AG10803 (cell line): ENCODE measurements around the gene MS4A7.

Source experiments
- DNase-seq: peaks from one replicate; pipeline ENCODE4 v3.0.0; 2010; ENCODE audit warnings: low read depth
- H3K4me3 ChIP-seq: 2 replicates; pipeline ENCODE4 v1.5.1; 2011; ENCODE audit warnings: mild to moderate bottlenecking, low read length, control low read depth
- TF ChIP-seq, protein P1 (sequence below): conservative IDR thresholded peaks from 2 replicates; pipeline ENCODE4 v1.5.1; 2011; ENCODE audit warnings: mild to moderate bottlenecking, low read length, control low read depth, inconsistent platforms

The MS4A7 gene

DNA sequence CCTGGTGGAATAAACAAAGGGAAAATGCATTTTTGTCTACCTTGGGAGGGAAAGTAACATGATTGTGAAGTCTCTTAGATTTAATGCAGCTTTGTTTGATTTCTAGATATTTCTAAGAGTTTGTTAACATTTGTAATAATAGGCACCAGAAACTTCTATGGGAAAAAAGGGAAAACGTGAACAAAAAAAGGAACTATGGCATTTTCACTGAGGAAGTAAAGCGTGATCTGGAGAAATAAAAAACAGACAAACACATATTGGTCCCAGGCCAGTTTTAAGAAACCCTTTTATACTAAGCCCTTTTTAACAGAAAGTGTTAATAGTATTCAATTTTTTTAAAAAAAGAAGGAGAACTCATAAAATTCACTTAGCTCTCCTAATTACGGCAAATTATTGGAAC, 6.9 kb upstream of the MS4A7 start:
- no peak for DNase-seq
- TF ChIP-seq, protein P1, sequence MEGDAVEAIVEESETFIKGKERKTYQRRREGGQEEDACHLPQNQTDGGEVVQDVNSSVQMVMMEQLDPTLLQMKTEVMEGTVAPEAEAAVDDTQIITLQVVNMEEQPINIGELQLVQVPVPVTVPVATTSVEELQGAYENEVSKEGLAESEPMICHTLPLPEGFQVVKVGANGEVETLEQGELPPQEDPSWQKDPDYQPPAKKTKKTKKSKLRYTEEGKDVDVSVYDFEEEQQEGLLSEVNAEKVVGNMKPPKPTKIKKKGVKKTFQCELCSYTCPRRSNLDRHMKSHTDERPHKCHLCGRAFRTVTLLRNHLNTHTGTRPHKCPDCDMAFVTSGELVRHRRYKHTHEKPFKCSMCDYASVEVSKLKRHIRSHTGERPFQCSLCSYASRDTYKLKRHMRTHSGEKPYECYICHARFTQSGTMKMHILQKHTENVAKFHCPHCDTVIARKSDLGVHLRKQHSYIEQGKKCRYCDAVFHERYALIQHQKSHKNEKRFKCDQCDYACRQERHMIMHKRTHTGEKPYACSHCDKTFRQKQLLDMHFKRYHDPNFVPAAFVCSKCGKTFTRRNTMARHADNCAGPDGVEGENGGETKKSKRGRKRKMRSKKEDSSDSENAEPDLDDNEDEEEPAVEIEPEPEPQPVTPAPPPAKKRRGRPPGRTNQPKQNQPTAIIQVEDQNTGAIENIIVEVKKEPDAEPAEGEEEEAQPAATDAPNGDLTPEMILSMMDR = no peak
- no peak overlapping the region for H3K4me3 ChIP-seq

GRCh38 chr11:60371854-60372253, 6.5 kb upstream of the MS4A7 start:
- DNase-seq = no peak
- TF ChIP-seq, protein P1 = no peak
- H3K4me3 ChIP-seq = no peak overlapping the region

DNA sequence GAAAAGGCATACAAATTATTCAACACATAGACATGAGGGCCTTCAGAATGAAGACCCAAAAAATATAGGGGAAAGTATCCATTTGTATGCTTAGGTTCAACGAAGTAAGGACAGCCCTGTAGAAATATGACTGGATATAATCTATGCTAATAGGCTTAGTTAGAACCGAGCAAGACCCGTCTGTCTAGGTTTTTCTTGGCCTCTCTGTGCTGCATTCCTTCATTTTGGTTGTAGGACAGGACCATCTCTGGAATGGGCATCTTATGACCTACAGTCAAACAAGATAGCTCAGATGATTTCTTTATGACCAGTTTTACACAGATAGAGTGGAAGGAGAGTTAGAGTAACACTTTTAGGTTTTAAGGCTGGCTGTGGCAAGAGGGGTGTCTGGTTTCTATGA, 5.6 kb upstream of the MS4A7 start:
- H3K4me3 ChIP-seq = no peak overlapping the region
- TF ChIP-seq, protein P1 = no peak
- DNase-seq = no peak

- no peak for DNase-seq
- no peak overlapping the region for H3K4me3 ChIP-seq
- TF ChIP-seq, protein P1 = no peak
These were observed 3.0 kb upstream of the MS4A7 start for GRCh38 chr11:60375316-60375715.

GRCh38 chr11:60376601-60377000, 1.7 kb upstream of the MS4A7 start:
- H3K4me3 ChIP-seq = no peak overlapping the region
- TF ChIP-seq, protein P1 = no peak
- DNase-seq = no peak

- DNase-seq = no peak
- no peak overlapping the region for H3K4me3 ChIP-seq
- TF ChIP-seq, protein P1 = no peak
These were observed 763 bp upstream of the MS4A7 start for GRCh38 chr11:60377401-60378136.

DNA sequence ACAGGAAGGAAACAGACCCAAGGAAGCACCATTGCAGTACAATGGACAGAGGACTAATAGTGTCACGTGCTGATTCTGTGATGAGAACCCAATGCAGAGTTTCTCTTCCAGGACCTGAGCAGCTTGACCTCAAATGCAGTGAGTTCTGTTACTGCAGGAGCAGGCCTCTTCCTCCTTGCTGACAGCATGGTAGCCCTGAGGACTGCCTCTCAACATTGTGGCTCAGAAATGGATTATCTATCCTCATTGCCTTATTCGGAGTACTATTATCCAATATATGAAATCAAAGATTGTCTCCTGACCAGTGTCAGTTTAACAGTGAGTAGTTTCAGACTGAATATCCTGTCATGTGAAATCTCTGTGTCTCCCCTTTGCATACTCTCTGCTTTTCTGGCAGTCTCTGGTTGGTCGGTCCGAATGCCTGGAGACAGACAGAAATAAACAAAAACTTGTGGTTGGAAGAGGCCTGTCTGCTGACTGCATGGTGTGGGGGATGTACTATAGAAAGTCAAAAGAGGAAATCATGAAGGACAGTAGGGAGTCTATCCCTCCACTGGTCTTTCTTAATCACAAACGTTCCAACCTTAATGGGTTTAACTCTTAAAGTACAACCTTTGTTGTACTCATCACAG, 11.1 kb downstream of the MS4A7 start:
- TF ChIP-seq, protein P1 = no peak
- no peak overlapping the region for H3K4me3 ChIP-seq
- DNase-seq = no peak
